GM12892 (cell line): ENCODE results near the gene MINDY4.

Experiments
- POLR2A ChIP-seq: IDR thresholded peaks from 2 replicates; pipeline ENCODE4 v1.6.1; 2011; ENCODE audit warnings: low read depth, low read length, control low read depth
- POLR2AphosphoS5 ChIP-seq: IDR thresholded peaks from 2 replicates; pipeline ENCODE4 v1.6.1; 2011; ENCODE audit warnings: low read depth, low read length, control low read depth
- TAF1 ChIP-seq: IDR thresholded peaks from 2 replicates; pipeline ENCODE4 v1.6.1; 2011; ENCODE audit warnings: low read depth, mild to moderate bottlenecking, control low read depth, low read length, borderline replicate concordance

GRCh38 chr7:30817371-30817767 is 46.2 kb downstream of the MINDY4 start:
- TF ChIP-seq POLR2A: no peak
- no peak for TF ChIP-seq POLR2AphosphoS5
- TF ChIP-seq TAF1: no peak
